ENCODE measurements around the gene FAM168B.
"Not testable (repeated sequence)": the region's sequence is repeated elsewhere in the genome, so short reads cannot be mapped to it uniquely, and the experiment has no call there.

Gene FAM168B

GRCh38 chr2:131094463-131095281 is 1.4 kb upstream of the FAM168B start:
- no peak for DNase-seq

DNA sequence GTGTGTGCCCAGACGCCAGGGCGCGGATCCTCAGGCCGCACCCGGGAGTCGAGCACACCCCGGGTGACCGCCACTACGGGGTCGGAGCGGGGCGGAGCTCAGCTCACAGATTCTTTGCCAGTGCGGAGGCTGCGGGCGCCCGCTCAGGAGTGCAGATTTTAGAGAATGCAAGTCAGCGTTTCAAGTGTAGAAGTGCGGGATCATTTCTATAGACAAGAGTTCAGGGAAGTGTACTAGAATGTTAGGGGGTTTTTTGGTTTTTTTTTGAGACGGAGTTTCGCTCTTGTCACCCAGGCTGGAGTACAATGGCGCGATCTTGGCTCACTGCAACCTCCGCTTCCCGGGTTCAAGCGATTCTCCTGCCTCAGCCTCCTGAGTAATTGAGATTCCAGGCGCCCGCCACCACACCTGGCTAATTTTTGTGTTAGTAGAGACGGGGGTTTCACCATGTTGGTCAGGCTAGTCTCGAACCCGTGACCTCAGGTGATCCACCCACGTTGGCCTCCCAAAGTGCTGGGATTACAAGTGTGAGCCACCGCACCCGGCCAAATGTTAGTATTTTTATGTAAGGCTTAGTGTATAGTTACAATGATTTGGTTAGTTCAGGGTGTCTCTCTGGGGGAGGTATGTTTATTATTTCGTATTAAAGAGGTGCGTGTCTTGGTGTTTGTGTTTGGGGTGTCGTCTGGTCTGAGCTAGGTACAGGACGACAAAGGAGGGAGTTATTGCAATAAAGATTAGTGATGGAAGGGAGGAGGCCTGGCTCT is 619 bp upstream of the FAM168B start:
- peak in 2 of 3 experiments; percentile 93 to 94 for DNase-seq

DNA sequence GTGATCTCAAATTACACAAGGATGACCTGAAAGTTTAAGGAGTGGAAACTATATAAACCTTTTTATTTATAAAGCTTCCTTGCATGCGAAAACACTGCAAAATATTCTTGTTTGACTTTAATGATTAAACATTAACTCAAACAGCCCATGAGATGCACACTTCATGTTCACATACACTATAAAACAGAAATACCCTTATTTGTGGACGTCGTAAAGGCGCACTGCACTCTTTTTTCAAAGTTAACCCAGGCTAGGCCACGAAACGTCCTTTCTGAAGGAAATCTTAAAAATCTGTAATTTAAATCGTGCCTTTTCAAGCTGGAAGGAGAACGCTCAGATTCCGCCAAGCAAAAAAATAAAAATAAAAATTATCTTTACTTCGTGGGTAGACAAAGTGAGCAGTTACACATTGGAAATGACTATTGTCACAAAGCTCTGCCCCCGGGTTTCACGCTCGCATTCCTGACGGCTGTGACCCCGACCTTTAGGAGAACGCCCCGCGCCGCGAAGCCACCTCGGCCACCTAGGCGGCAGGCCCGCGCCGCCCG is 728 bp downstream of the FAM168B start:
- DNase-seq = no peak

- DNase-seq = no peak
Measured at GRCh38 chr2:131085646-131086045, 7.6 kb downstream of the FAM168B start.

DNA sequence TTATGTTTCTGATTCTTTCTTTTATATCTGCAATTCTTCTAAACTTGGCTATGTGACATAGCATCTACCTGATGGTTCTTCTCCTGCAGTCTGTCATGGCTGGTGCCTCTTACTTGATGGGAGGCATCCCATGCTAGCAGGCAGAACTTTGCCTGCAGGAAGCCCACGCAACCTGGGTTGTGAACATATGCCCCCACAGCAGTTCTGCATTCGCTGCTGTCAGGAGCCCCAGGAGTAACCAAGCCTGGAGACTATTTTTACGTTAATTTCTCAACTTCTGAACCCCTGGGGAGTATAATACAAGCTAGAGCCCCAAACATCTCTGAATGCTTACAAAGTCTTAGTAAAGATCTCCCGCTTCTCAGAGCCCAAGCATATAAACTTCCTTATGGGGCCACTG is 12.1 kb downstream of the FAM168B start:
- DNase-seq = no peak

- DNase-seq = not testable (repeated sequence)
Measured at GRCh38 chr2:131079931-131080330, 13.3 kb downstream of the FAM168B start.

- DNase-seq = peak in 1 of 3 experiments; percentile 19
Measured at GRCh38 chr2:131077966-131078365, 15.3 kb downstream of the FAM168B start.

DNA sequence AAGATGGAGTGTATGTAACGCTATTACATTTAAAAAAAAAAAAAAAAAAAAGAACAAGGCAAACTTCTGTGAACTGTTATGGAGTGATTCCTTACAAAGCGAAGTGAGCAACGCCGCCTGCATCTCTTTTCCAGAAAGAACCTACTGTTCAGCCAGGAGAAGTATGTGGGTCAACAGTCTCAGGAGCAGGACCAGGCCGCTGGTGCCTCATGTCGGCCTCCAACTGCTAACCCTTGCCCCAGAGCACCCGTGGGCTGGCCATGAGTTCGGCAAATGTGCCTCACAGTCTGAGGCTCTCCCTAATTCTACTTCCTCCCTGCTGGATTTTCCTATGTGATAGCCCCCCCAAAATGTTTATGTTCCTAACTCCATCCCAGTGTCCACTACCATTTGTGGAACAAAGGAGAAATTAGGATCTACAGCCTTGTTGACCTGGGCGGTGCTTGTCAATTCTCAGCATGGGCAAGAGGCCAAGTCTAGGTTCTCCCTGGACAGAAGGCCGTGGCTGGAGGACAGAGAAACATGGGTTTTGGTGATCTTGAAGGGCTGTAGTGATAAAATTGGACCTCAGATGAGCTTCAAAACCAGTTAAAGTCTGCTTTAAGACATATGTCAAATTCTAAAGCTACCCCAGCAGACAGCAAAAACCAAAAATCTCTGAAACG is 15.9 kb downstream of the FAM168B start:
- DNase-seq = no peak

DNA sequence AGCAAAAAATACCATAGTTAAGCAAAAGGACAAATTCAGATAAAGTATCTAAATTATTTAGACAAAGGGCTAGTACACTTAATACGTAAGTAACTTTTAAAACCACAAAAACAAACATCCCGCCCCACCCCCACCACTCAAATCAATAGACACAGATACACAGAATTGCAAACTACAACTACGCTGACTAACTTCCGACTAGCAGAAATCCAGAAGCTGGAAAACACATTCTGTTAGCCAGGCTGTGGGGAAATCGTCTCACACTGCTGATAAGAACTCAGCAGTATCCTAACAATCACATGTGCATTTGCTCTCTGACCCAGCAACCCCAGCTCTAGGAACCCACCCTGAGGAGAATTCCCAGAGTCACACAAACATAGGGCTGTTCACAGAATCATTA is 16.6 kb downstream of the FAM168B start:
- no peak for DNase-seq

DNA sequence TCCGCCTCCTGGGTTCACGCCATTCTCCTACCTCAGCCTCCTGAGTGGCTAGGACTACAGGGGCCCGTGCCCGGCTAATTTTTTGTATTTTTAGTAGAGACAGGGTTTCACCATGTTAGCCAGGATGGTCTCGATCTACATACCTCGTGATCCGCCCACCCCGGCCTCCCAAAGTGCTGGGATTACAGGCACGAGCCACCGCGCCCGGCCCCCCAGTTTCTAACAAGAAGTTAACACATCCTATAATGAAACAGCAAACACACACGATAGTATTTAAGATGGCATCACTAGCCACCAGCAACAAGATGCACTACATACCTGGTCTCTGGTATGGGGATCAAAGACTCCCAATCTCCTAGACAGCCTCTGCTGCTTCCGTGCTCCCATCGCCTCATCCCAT is 17.7 kb downstream of the FAM168B start:
- not testable (repeated sequence) for DNase-seq

GRCh38 chr2:131068172-131068571 is 25.1 kb downstream of the FAM168B start:
- not testable (repeated sequence) for DNase-seq

DNA sequence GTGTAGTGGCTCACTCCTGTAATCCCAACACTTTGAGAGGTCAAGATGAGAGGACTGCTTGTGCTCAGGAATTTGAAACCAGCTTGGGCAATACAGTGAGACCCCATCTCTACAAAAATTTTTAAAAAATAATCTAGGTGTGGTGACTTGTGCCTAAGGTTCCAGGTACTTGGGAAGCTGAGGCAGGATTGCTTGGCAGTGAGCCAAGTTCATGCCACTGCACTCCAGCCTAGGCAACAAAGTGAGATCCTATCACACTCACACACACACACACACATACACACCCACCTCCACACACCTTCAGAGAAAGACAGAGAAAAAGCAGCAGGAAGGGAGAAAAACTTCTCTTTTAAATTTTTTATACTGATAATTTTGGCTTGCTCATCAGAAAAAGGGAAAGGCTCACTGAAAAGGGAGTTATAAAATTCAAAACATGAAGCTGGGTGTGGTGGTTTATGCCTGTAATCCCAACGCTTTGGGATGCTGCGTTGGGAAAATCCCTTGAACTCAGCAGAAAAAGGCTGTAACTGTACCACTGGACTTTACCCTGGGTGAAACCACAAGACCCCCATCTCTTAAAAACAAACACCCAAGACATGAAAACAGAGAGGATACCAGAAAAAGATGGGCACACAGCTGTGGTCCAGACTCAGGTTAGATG is 25.7 kb downstream of the FAM168B start:
- DNase-seq = no peak

- DNase-seq = no peak
Measured at GRCh38 chr2:131064589-131065512, 28.4 kb downstream of the FAM168B start.

DNA sequence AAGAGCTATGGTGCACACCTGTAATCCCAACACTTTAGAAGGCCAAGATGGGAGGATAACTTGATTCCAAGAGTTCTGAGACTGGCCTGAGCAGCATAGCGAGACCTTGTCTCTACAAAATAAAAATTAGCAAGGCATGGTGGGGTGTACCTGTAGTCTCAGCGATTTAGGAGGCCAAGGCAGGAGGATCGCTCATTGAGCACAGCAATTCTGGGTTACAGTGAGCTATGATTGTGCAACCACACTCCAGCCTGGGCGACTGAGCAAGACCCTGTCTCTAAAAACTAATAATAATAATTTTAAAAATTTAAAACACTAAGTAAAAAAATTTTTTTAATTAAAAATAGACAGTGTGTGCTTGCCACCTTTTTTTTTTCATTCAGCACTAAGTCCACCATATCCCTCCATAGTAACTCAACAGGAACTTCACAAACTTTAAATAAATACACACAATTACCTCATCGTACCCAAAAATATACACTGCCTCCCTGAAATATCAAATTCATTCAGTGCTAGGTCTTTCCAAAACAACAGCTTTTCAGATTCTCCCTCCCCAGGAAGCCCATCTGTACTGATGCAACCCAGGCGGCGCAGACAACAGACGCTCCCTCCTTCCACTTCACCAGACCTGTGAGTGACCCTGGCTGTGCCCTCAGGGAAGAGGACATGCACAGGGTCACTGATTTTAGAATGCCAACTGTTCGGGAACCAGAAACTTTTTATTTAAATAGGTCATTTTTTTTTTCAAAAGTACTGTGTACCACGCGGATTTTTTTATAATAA is 29.6 kb downstream of the FAM168B start:
- DNase-seq = no peak

GRCh38 chr2:131058920-131059319 is 34.3 kb downstream of the FAM168B start:
- DNase-seq = no peak

DNA sequence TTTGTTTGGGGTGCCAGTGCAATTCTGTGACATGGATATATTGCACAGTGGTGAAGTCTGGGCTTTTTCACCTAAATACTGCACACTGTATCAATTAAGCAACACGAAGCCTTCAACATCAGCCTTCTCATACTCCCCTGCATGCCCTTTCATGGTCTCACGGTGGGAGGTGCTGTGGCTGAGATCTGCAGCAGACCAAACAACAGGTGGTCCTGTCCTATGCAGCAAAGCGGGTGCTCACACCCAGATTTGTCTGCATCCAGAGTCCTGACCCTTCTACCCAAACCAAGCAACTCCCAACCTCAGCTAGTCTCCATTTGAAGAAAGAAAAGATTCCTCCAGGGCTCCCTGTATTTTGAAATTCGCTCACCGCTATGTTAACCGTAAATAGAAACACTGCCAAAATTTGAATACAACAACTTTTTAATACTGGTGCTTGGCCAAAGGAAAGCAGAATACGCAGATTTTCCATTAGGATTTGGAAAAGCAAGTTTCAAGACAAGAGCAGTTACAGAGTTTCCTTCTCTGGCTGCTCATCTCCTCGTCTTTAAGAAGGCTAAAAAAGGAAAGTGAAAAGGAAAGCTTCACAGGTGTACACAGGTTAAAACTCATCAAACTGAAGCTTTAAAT is 34.9 kb downstream of the FAM168B start:
- no peak for DNase-seq

DNA sequence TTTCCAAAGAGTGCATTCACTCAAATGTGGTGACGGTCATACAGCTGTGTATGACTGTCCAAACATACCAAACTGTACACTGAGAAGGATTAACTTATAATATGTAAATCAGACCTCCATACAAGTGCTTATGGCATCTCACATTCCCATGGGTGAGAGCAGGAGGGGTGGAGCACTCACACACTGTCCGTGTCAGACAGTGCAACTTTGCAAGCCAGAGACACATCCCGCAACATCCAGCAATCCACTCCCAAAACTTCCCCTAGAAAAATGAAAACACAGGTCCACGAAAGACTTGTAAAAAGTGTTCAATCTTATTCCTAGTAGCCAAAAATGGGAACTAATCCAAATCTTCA is 36.4 kb downstream of the FAM168B start:
- DNase-seq = no peak

DNA sequence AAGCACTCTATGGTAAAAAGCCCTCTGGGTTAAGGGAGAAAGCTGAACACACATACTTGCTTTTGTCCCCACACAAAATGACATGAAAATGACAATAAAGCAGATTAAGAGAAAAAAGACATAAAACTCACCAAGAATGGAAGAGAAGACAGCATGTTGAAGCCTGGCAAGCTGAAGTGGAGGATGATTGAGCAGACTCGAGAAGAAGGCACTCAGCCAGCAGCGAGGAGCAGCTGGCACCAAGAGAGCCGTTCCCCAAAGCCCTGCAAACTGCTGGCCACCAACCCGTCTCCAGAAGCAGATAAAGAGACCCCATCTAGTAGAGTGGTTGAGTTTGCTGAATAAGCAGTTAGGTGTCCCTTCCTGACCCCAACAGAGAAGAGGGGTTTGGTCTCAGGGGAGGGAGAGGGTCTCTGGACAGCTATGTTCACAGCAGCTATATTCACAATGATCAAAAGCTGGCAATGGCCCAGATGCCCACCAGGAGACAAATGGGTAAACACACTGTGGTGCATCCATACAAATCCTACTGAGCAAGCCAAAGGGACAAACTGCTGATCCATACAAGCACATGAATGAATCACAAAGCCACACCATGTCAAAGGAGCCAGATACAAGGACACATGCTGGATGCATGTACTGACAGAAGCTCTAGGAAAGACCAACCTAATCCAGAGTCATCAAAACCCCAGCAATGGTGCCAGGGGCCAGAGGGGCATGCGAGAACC is 36.9 kb downstream of the FAM168B start:
- DNase-seq = no peak

DNA sequence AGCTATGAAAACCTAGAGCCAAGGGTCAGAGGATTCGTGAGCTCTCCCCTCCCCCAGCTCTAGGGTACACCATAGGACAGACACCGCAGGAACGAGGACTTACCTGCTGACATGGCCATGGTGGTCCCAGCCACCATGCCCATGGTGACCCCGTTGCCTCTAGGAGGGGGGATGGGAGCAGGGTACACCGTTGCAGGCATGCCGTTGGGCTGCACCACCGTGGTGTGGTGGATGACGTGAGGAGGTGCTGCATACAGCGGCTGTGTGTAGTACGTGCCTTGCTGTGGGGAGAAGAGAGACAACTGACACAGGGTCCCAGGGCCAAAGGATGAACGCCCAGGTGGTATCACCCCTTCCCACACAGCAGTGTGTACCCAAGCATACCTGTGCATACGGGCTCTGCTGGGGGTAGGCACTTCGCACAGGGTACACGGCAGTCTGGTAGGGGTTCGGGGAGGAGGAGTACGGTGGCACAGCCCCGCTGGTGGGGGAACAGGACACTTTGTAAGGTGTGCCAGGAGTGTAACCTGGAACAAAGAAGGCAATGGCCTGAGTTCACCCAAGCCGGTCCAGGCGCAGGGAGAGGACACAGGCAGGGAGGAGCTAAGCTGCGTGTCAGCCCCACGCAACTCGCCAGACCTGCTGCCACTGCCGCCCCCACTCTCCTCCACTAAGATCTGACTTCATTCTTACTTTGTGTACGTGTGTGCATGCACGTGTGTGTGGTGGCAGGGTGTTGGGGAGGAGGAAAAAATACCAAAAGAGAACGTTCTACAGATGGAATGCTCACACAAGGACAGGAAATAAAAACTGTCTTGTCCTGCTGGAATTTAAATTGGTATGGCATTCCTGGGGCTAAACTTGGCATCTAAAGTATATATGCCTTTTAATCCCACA is 37.8 kb downstream of the FAM168B start:
- no peak for DNase-seq
